Skeletal muscle tissue (tissue), 4 donors: Measurements from ENCODE around the gene FES. TPM values are rescaled to one million over a fixed set of nuclear protein-coding genes. Genes with fewer than 3 reads are reported as not detected.
A peak's percentile ranks its signal among the peaks of the same experiment; 100 is the strongest.

Source experiments
- H3K27ac ChIP-seq: one replicate; pipeline ENCODE4 v1.7.0; 2013; ENCODE audit warnings: mild to moderate bottlenecking, low read depth, low read length, inconsistent platforms
- H3K27me3 ChIP-seq, 3 donors: one replicate each; pipeline ENCODE4 v1.7.0; 2013; ENCODE audit warnings: low read length in 3 of 3; ENCODE audit not compliant: control insufficient read depth in 3 of 3, insufficient read depth in 3 of 3
- H3K36me3 ChIP-seq, 3 donors: one replicate each; pipeline ENCODE4 v1.7.0; 2013; ENCODE audit warnings: low read length in 3 of 3; ENCODE audit not compliant: control insufficient read depth in 3 of 3, insufficient read depth in 3 of 3
- H3K4me1 ChIP-seq, 3 donors: one replicate each; pipeline ENCODE4 v1.7.0; 2013; ENCODE audit warnings: low read length in 3 of 3, mild to moderate bottlenecking in 3 of 3; ENCODE audit not compliant: control insufficient read depth in 3 of 3, insufficient read depth in 3 of 3
- H3K4me3 ChIP-seq, 3 donors: one replicate each; pipeline ENCODE4 v1.7.0; 2013; ENCODE audit warnings: low read length in 3 of 3
- H3K9ac ChIP-seq, 3 donors: one replicate each; pipeline ENCODE4 v1.7.0; 2013; ENCODE audit warnings: low read length in 3 of 3, mild to moderate bottlenecking in 3 of 3, moderate library complexity in 2 of 3, low read depth in 1 of 3
- H3K9me3 ChIP-seq, 3 donors: one replicate each; pipeline ENCODE4 v1.7.0; 2013; ENCODE audit warnings: low read length in 3 of 3; ENCODE audit not compliant: control insufficient read depth in 3 of 3
- total RNA-seq: library from RNA; depleted of rRNA; stranded (reverse); fragments of >200 nt; gene quantifications from one replicate; pipeline ENCODE4 v1.2.3, GENCODE V29; 2014
- donor health status: Osteomylitis.

The FES gene
- total RNA-seq, 1 donor from 2014 or later, result 19.8 TPM

- H3K36me3 ChIP-seq, result no peaks in the 10 kb centered on the region
- H3K4me1 ChIP-seq, result peaks cover 35 to 45% (median 43%) of the 10 kb centered on the region in 3 donors
- no peaks in the 10 kb centered on the region for H3K27me3 ChIP-seq
- no peak overlapping the region for H3K4me3 ChIP-seq
- H3K9ac ChIP-seq, result peak overlapping the region in 1 of 3 donors; percentile 40
- H3K27ac ChIP-seq, result peak overlapping the region; percentile 90
- no peaks in the 10 kb centered on the region for H3K9me3 ChIP-seq
Measured at GRCh38 chr15:90869140-90869541, 15.2 kb upstream of the FES start.

- Histone ChIP-seq H3K9me3 (no peaks in the 10 kb centered on the region), H3K9ac (peak overlapping the region in 2 of 3 donors; percentile 21 to 25), H3K27ac (peak overlapping the region; percentile 90), H3K36me3 (no peaks in the 10 kb centered on the region), H3K27me3 (no peaks in the 10 kb centered on the region), H3K4me1 (peaks cover 37 to 49% (median 46%) of the 10 kb centered on the region in 3 donors), H3K4me3 (peak overlapping the region in 1 of 3 donors; percentile 23)
Measured at GRCh38 chr15:90869601-90870353, 14.5 kb upstream of the FES start.

GRCh38 chr15:90870354-90871138 is 13.8 kb upstream of the FES start:
- Histone ChIP-seq H3K9ac (peak overlapping the region; percentile 93 to 96 (median 94)), H3K9me3 (no peaks in the 10 kb centered on the region), H3K36me3 (peaks cover 0 to under 1% (median 0%) of the 10 kb centered on the region in 3 donors), H3K27ac (peak overlapping the region; percentile 90), H3K27me3 (no peaks in the 10 kb centered on the region), H3K4me1 (peaks cover 37 to 49% (median 46%) of the 10 kb centered on the region in 3 donors), H3K4me3 (peak overlapping the region; percentile 81 to 93 (median 85))

- H3K36me3 ChIP-seq, result peaks cover 2 to 8% (median 3%) of the 10 kb centered on the region in 3 donors
- H3K9ac ChIP-seq, result peak overlapping the region; percentile 93 to 96 (median 94)
- H3K27me3 ChIP-seq, result no peaks in the 10 kb centered on the region
- H3K27ac ChIP-seq, result peak overlapping the region; percentile 90
- H3K4me3 ChIP-seq, result peak overlapping the region; percentile 81 to 93 (median 85)
- peaks cover 37 to 49% (median 46%) of the 10 kb centered on the region in 3 donors for H3K4me1 ChIP-seq
- no peaks in the 10 kb centered on the region for H3K9me3 ChIP-seq
Measured at GRCh38 chr15:90871139-90871715, 13.1 kb upstream of the FES start.

GRCh38 chr15:90871716-90872485 is 12.4 kb upstream of the FES start:
- Histone ChIP-seq H3K9ac (peak overlapping the region; percentile 88 to 94 (median 93)), H3K27me3 (no peaks in the 10 kb centered on the region), H3K4me3 (peak overlapping the region; percentile 83 to 93 (median 85)), H3K36me3 (peaks cover 9 to 14% (median 10%) of the 10 kb centered on the region in 3 donors), H3K9me3 (no peaks in the 10 kb centered on the region), H3K4me1 (peaks cover 37 to 49% (median 46%) of the 10 kb centered on the region in 3 donors), H3K27ac (peak overlapping the region; percentile 81)

- Histone ChIP-seq H3K4me3 (peak overlapping the region; percentile 83 to 93 (median 85)), H3K9me3 (no peaks in the 10 kb centered on the region), H3K27me3 (no peaks in the 10 kb centered on the region), H3K4me1 (peaks cover 37 to 49% (median 46%) of the 10 kb centered on the region in 3 donors), H3K27ac (peak overlapping the region; percentile 81), H3K36me3 (peaks cover 16 to 22% (median 17%) of the 10 kb centered on the region in 3 donors), H3K9ac (peak overlapping the region; percentile 88 to 94 (median 92))
Measured at GRCh38 chr15:90872486-90873184, 11.7 kb upstream of the FES start.

GRCh38 chr15:90873488-90873997 is 10.8 kb upstream of the FES start:
- peaks cover 24 to 30% (median 26%) of the 10 kb centered on the region in 3 donors for H3K36me3 ChIP-seq
- H3K27me3 ChIP-seq, result no peaks in the 10 kb centered on the region
- H3K9ac ChIP-seq, result peak overlapping the region; percentile 65 to 94 (median 88)
- peak overlapping the region; percentile 81 for H3K27ac ChIP-seq
- H3K9me3 ChIP-seq, result no peaks in the 10 kb centered on the region
- H3K4me3 ChIP-seq, result peak overlapping the region in 1 of 3 donors; percentile 85
- H3K4me1 ChIP-seq, result peaks cover 37 to 46% (median 44%) of the 10 kb centered on the region in 3 donors

GRCh38 chr15:90873998-90874605 is 10.2 kb upstream of the FES start:
- no peaks in the 10 kb centered on the region for H3K27me3 ChIP-seq
- H3K36me3 ChIP-seq, result peaks cover 30 to 36% (median 32%) of the 10 kb centered on the region in 3 donors
- peak overlapping the region; percentile 19 for H3K27ac ChIP-seq
- H3K9ac ChIP-seq, result peak overlapping the region; percentile 65 to 94 (median 88)
- H3K9me3 ChIP-seq, result no peaks in the 10 kb centered on the region
- H3K4me1 ChIP-seq, result peaks cover 32 to 42% (median 41%) of the 10 kb centered on the region in 3 donors
- peak overlapping the region in 1 of 3 donors; percentile 14 for H3K4me3 ChIP-seq
